ENCODE measurements around the gene RHOJ. TPM values are rescaled to one million over a fixed set of nuclear protein-coding genes. Genes with fewer than 3 reads are reported as not detected.

The RHOJ gene
- total and polyA plus RNA-seq, 2 of the 8 experiments (the other 6 are each of a cell fraction or from before 2014, with no cell fraction given): 0.11 TPM; not detected in 1

- Histone ChIP-seq H3K27ac (ENCODE audit: low read depth, low read length) (no peak overlapping the region), H3K36me3 (ENCODE audit: control insufficient read depth in 2 of 4, insufficient read depth in 4 of 4, low read length in 3 of 4) (no peaks in the 10 kb centered on the region), H2AFZ (ENCODE audit: low read length) (peak overlapping the region; percentile 84)
Observed at GRCh38 chr14:63174760-63175191, 29.5 kb upstream of the RHOJ start.

More at GRCh38 chr14:63174760-63175191, 29.5 kb upstream of the RHOJ start:
- 47% methylated on average over 2 of the region's 2 CpGs; no CpG with 5 or more reads in 1 of the 2 experiments for WGBS, 2 experiments (ENCODE audit: extremely low coverage in 1 of 2, insufficient coverage in 1 of 2, insufficient read length in 1 of 2, insufficient replicate concordance in 2 of 2, low coverage in 1 of 2, low lambda C conversion rate in 2 of 2, missing lambda C conversion rate in 1 of 2)
- no peak overlapping the region for H2BK5ac ChIP-seq (ENCODE audit: low read depth, low read length)
- H3K9me3 ChIP-seq (ENCODE audit: insufficient read depth in 2 of 2, low read depth in 1 of 2, low read length in 1 of 2): no peaks in the 10 kb centered on the region
- no peak overlapping the region for H3K4me3 ChIP-seq (ENCODE audit: extremely low read depth in 1 of 4, insufficient read depth in 2 of 4, low read depth in 3 of 4, low read length in 4 of 4)
- H2BK12ac ChIP-seq (ENCODE audit: low read depth, low read length): peak overlapping the region; percentile 72; the same call in 1 of the 2 replicates
- no peak overlapping the region for H3K18ac ChIP-seq (ENCODE audit: extremely low read depth, low read length)
- H3K14ac ChIP-seq (ENCODE audit: insufficient read length): no peak overlapping the region
- no peak overlapping the region for H3K4me2 ChIP-seq (ENCODE audit: insufficient read depth in 1 of 2, low read depth in 2 of 2, low read length in 2 of 2)
- H3K79me2 ChIP-seq (ENCODE audit: control insufficient read depth in 1 of 2, insufficient read depth in 2 of 2, low read length in 2 of 2): no peaks in the 10 kb centered on the region
- no peak overlapping the region for H3K56ac ChIP-seq (replicated peaks; ENCODE audit: insufficient read length, low read depth, low read length)
- POLR2A ChIA-PET (ENCODE audit: partially characterized antibody): no interaction called here
- no peak overlapping the region for H3K9ac ChIP-seq (replicated peaks in 1 of 4; ENCODE audit: extremely low read depth in 1 of 4, low read depth in 3 of 4, low read length in 3 of 4)
- H4K8ac ChIP-seq (ENCODE audit: extremely low read depth, insufficient read depth, low read length): no peak overlapping the region
- H2AK5ac ChIP-seq (ENCODE audit: low read depth, low read length): no peak overlapping the region
- no peaks in the 10 kb centered on the region for H4K20me1 ChIP-seq (replicated peaks in 1 of 2; ENCODE audit: control insufficient read depth in 1 of 2, insufficient read depth in 2 of 2, low read length in 2 of 2)
- no peak overlapping the region for H2BK15ac ChIP-seq (ENCODE audit: low read length)
- no peaks in the 10 kb centered on the region for H3K79me1 ChIP-seq (ENCODE audit: low read depth, low read length)
- no peak overlapping the region for H2BK120ac ChIP-seq (replicated peaks; ENCODE audit: low read depth, low read length)
- DNase-seq (ENCODE audit: low read depth in 1 of 2, low spot score in 2 of 2): peak in 1 of 2 experiments; percentile 21
- H3K4me1 ChIP-seq (replicated peaks in 1 of 4; ENCODE audit: control insufficient read depth in 3 of 4, insufficient read depth in 4 of 4, low read length in 3 of 4): peaks cover 0 to 4% (median 3%) of the 10 kb centered on the region in 4 experiments; a peak in 5 of 7 replicates
- TF ChIP-seq RAD21 (IDR thresholded peaks at IDR 0.05 in 1 of 2, conservative IDR thresholded peaks at IDR 0.05 in 1 of 2; ENCODE audit: low read depth in 2 of 2, low read length in 2 of 2) (peak; percentile 81 to 85), TCF12 (IDR thresholded peaks at IDR 0.05; ENCODE audit: low read depth, low read length) (no peak), CREB1 (IDR thresholded peaks at IDR 0.05) (peak; percentile 66; the same call in 1 of the 2 replicates), SIX5 (IDR thresholded peaks at IDR 0.05; ENCODE audit: low read depth, low read length) (no peak)
- TF ChIP-seq, protein P1, sequence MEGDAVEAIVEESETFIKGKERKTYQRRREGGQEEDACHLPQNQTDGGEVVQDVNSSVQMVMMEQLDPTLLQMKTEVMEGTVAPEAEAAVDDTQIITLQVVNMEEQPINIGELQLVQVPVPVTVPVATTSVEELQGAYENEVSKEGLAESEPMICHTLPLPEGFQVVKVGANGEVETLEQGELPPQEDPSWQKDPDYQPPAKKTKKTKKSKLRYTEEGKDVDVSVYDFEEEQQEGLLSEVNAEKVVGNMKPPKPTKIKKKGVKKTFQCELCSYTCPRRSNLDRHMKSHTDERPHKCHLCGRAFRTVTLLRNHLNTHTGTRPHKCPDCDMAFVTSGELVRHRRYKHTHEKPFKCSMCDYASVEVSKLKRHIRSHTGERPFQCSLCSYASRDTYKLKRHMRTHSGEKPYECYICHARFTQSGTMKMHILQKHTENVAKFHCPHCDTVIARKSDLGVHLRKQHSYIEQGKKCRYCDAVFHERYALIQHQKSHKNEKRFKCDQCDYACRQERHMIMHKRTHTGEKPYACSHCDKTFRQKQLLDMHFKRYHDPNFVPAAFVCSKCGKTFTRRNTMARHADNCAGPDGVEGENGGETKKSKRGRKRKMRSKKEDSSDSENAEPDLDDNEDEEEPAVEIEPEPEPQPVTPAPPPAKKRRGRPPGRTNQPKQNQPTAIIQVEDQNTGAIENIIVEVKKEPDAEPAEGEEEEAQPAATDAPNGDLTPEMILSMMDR (IDR thresholded peaks at IDR 0.05; ENCODE audit: control extremely low read depth in 1 of 3, insufficient read depth in 1 of 3, low read depth in 1 of 3, low read length in 3 of 3): peak in 2 of 3 experiments; percentile 59 to 72; a peak in 3 of 4 replicates
- H4K5ac ChIP-seq (ENCODE audit: insufficient read length, low read depth, low read length): no peak overlapping the region
- no peak overlapping the region for H3K23ac ChIP-seq (ENCODE audit: insufficient read length)
- no peak overlapping the region for H3K4ac ChIP-seq (replicated peaks; ENCODE audit: insufficient read length, low read depth, low read length)
- peak; percentile 94 for FAIRE-seq
- CTCF ChIA-PET (ENCODE audit: partially characterized antibody): interaction anchor here (0.7 to 6.5 kb wide), 15 partner anchors 11 to 1006 kb away, joined by 3 to 70 read pairs (median 4); no protein-coding TSS in a partner anchor
- no peak overlapping the region for H4K91ac ChIP-seq (replicated peaks; ENCODE audit: insufficient read length, low read length)
- H2BK20ac ChIP-seq (ENCODE audit: low read length): no peak overlapping the region
- H3K27me3 ChIP-seq (replicated peaks in 1 of 4; ENCODE audit: control insufficient read depth in 3 of 4, extremely low read depth in 1 of 4, insufficient read depth in 3 of 4, low read length in 3 of 4): no peaks in the 10 kb centered on the region
- H3K23me2 ChIP-seq (ENCODE audit: low read depth, low read length): no peaks in the 10 kb centered on the region

All from H1 (cell line).